Heart left ventricle (tissue), 16 donors: ENCODE results near the gene PDZD4. TPM values are rescaled to one million over a fixed set of nuclear protein-coding genes. Genes with fewer than 3 reads are reported as not detected.

Experiments used
- ATAC-seq, 4 donors: fragments of 200-7000 bp; cut with Tn5 transposase; one replicate each; pipeline ENCODE4 v1.9.1; 2020 to 2022; ENCODE audit warnings: moderate library complexity in 4 of 4, mild to moderate bottlenecking in 3 of 4, moderate number of reproducible peaks in 1 of 4
- DNase-seq, 5 donors: peaks; one replicate each; pipeline ENCODE4 v3.0.0-alpha.2; 2020
- H3K27ac ChIP-seq, 12 donors: fragments of 200-600 bp; sonication (generic) in 4 of 12; one replicate each; pipeline versions ENCODE4 v1.5.0 to v1.8.0; 2016 to 2022; ENCODE audit warnings: mild to moderate bottlenecking in 2 of 12
- H3K27me3 ChIP-seq, 9 donors: fragments of 200-600 bp; sonication (generic) in 2 of 9; one replicate each; pipeline versions ENCODE4 v1.5.1 to v1.8.0; 2016 to 2022; ENCODE audit warnings: mild to moderate bottlenecking in 3 of 9
- H3K36me3 ChIP-seq, 9 donors: fragments of 200-600 bp; sonication (generic) in 2 of 9; one replicate each; pipeline versions ENCODE4 v1.5.0 to v1.8.0; 2018 to 2022; ENCODE audit warnings: mild to moderate bottlenecking in 2 of 9
- H3K4me1 ChIP-seq, 12 donors: fragments of 200-600 bp; sonication (generic) in 4 of 12; one replicate each; pipeline versions ENCODE4 v1.5.0 to v1.8.0; 2016 to 2022; ENCODE audit warnings: mild to moderate bottlenecking in 3 of 12
- H3K4me3 ChIP-seq, 12 donors: fragments of 200-600 bp; sonication (generic) in 4 of 12; one replicate each; pipeline versions ENCODE4 v1.5.0 to v1.8.0; 2017 to 2022; ENCODE audit warnings: mild to moderate bottlenecking in 9 of 12, moderate library complexity in 4 of 12
- H3K9me3 ChIP-seq, 12 donors: fragments of 200-600 bp; sonication (generic) in 4 of 12; one replicate each; pipeline versions ENCODE4 v1.5.0 to v1.8.0; 2016 to 2022; ENCODE audit warnings: mild to moderate bottlenecking in 1 of 12
- POLR2A ChIP-seq, 2 donors: fragments of 450-650 bp; IDR thresholded peaks; one replicate each; pipeline ENCODE4 v1.6.1; 2017; ENCODE audit warnings: antibody characterized with exemption in 2 of 2, mild to moderate bottlenecking in 2 of 2, moderate library complexity in 2 of 2
- WGBS, 4 donors: extraction: QIAGEN DNeasy Blood & Tissue Kit in 2 of 4; methylation state at CpG; one replicate each; pipeline versions ENCODE4 v1.1.5 to v1.1.7; 2013 to 2018; 5-methylcytosine and 5-hydroxymethylcytosine counted together
- intact Hi-C, 10 donors: fragments of 100-400 bp; cut with DNase I; formaldehyde crosslinking; loops; one replicate each; pipeline versions ENCODE4 v1.11.1 to v1.14.2; 2022
- polyA plus RNA-seq, 2 donors: library from polyadenylated mRNA; stranded (reverse); fragments of 200-250 nt; gene quantifications; one replicate each; pipeline ENCODE4 v1.2.3, GENCODE V29; 2013
- total RNA-seq, 9 donors: library from RNA; depleted of rRNA in 2 of 9; stranded (reverse); fragments of >200 nt in 2 of 9; fragmentation: NEBNext Ultra II Directional in 3 of 9; extraction: Animal tissue kit (Norgen Biotek cat#: 25700) in 3 of 9; gene quantifications; one replicate each; pipeline versions ENCODE4 v1.1.0 to v1.2.4, GENCODE V29; 2016 to 2023
- TF ChIP-seq, protein P1 (sequence below), 12 donors: fragments of 200-600 bp; sonication (generic) in 4 of 12; IDR thresholded peaks; one replicate each; pipeline versions ENCODE4 v1.5.0 to v1.8.0; 2018 to 2022; ENCODE audit warnings: antibody characterized with exemption in 12 of 12, mild to moderate bottlenecking in 5 of 12
- donor health status: ischemic (EF 13 %, LVEDD 7.1; RV severe dilation, severe dysfunction).
- donor health status: healthy with polysubstance abuse.
- donor health status: DM: no; HTN: yes; CAD: no.
- donor health status: DM: no; HTN: no; CAD: no.
- donor health status: ischemic (EF 25% LVEDD 6.9; RV normal size, moderate dysfunction).
- donor health status: ischemic (EF 25% LVEDD 5.7; RV mildly dilated, moderate dysfunction).
- donor health status: healthy.
- donor health status: DM: yes; HTN: yes; CAD: no.
- donor health status: ischemic (EF 35%, LVEDD 5.7; RV mildly dilated, moderate dysfunction).
- donor health status: nonischemic (EF 11% LVEDD 7.7; RV severe dilation, severe dysfunction).
- donor health status: DM: yes; HTN: yes; CAD: no.
- donor health status: PGD.
- donor health status: ischemic (EF 29% LVEDD 5.4; RV normal size, mild dysfunction).
- donor health status: nonischemic (EF 23%, LVEDD 6.1; RV moderate dilation, normal function).

The PDZD4 gene
- total and polyA plus RNA-seq, 11 donors: 1.7 to 4.0 (median 2.4) TPM

DNA sequence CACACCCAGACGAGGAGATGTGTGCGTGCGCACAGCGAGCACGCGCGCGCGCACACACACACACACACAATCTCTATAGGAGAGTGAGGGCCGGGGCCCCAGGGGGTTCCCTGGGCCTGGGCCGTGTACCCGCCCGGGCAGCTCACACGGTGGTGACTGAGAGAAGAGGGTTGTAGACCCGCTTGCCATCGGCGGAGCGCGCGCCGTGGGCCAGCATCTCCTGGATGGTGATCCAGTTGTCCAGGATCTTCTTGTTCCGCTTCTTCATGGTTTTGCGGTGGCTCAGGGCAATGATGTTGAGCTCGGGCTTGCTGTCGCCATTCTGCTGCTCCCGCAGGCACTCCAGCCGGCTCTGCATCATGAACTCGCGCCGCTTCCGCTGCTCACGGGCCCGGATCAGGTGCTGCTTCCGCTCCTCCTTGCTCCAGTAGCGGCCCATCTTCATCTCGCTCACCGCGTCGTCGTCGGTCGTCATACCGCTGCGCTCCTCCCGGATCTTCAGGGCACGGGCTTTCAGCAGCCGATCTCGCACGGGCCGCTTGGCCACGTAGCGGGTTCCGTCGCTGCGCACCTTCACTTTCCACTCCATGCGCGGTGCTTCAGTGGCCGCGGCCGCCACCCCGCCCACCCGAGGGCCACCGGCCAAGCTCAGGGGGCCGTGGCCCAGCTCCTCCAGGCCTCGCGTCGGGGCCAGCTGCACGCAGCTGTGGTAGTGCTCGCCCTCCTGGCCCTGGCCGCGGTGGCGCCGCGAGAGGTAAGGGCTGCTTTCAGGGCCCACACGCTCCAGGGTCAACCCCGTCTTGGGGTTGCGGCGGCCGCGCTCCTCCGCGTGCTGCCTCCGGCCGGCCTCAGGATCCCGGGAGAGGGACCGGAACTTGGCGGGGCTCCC, 26.9 kb downstream of the PDZD4 start:
- 94 to 97% (median 95%) methylated on average over 71 to 87 of the region's 87 CpGs for WGBS, 4 donors
- intact Hi-C loops: no loop called here
- H3K27me3 ChIP-seq: no peaks in the 10 kb centered on the region
- peaks cover 0 to 9% (median 3%) of the 10 kb centered on the region in 9 donors for H3K36me3 ChIP-seq
- no peaks in the 10 kb centered on the region for H3K4me1 ChIP-seq
- ATAC-seq: no peak
- no peak overlapping the region for H3K27ac ChIP-seq
- TF ChIP-seq, protein P1, sequence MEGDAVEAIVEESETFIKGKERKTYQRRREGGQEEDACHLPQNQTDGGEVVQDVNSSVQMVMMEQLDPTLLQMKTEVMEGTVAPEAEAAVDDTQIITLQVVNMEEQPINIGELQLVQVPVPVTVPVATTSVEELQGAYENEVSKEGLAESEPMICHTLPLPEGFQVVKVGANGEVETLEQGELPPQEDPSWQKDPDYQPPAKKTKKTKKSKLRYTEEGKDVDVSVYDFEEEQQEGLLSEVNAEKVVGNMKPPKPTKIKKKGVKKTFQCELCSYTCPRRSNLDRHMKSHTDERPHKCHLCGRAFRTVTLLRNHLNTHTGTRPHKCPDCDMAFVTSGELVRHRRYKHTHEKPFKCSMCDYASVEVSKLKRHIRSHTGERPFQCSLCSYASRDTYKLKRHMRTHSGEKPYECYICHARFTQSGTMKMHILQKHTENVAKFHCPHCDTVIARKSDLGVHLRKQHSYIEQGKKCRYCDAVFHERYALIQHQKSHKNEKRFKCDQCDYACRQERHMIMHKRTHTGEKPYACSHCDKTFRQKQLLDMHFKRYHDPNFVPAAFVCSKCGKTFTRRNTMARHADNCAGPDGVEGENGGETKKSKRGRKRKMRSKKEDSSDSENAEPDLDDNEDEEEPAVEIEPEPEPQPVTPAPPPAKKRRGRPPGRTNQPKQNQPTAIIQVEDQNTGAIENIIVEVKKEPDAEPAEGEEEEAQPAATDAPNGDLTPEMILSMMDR (IDR thresholded peaks at IDR 0.05): no peak
- TF ChIP-seq POLR2A (IDR thresholded peaks at IDR 0.05): no peak
- peaks cover 0 to 11% (median 0%) of the 10 kb centered on the region in 12 donors for H3K9me3 ChIP-seq
- DNase-seq: no peak
- H3K4me3 ChIP-seq: no peak overlapping the region

- H3K27me3 ChIP-seq: no peaks in the 10 kb centered on the region
- intact Hi-C loops: no loop called here
- no peaks in the 10 kb centered on the region for H3K4me1 ChIP-seq
- no peak for DNase-seq
- WGBS, 4 donors: 73 to 84% (median 81%) methylated on average over 14 of the region's 14 CpGs
- no peak overlapping the region for H3K4me3 ChIP-seq
- TF ChIP-seq, protein P1 (IDR thresholded peaks at IDR 0.05): no peak
- no peak for TF ChIP-seq POLR2A (IDR thresholded peaks at IDR 0.05)
- peaks cover 0 to 18% (median 0%) of the 10 kb centered on the region in 12 donors for H3K9me3 ChIP-seq
- H3K27ac ChIP-seq: no peak overlapping the region
- peaks cover 0 to 16% (median 9%) of the 10 kb centered on the region in 9 donors for H3K36me3 ChIP-seq
- no peak for ATAC-seq
Observed at GRCh38 chrX:153802513-153803045, 27.8 kb downstream of the PDZD4 start.

DNA sequence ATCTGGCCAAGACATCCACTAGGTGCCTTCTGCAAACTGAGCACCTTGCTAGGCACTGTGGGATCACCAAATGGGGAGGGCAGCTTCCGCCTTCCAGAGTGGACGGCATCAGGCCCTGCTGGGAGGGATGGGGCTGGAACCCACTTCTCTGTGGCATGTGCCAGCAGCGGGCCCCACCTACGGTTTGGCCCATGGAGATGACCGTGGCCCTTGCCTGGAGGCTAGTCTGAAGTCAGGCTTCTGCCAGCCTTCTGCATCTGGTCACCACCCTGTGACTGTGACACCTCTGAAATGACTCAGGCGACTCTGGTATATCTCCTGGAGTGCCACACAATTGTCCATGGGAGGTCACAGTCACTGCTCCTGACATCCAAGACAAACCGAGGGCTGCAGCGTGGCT, 28.7 kb downstream of the PDZD4 start:
- WGBS, 4 donors: 91 to 95% (median 92%) methylated on average over 6 to 8 of the region's 8 CpGs
- H3K9me3 ChIP-seq: peaks cover 0 to 18% (median 0%) of the 10 kb centered on the region in 12 donors
- TF ChIP-seq POLR2A (IDR thresholded peaks at IDR 0.05): no peak
- TF ChIP-seq, protein P1 (IDR thresholded peaks at IDR 0.05): no peak
- no peaks in the 10 kb centered on the region for H3K27me3 ChIP-seq
- intact Hi-C loops: no loop called here
- H3K4me3 ChIP-seq: no peak overlapping the region
- H3K27ac ChIP-seq: no peak overlapping the region
- DNase-seq (no peak), ATAC-seq (no peak)
- H3K36me3 ChIP-seq: peaks cover 0 to 24% (median 9%) of the 10 kb centered on the region in 9 donors
- H3K4me1 ChIP-seq: no peaks in the 10 kb centered on the region

DNA sequence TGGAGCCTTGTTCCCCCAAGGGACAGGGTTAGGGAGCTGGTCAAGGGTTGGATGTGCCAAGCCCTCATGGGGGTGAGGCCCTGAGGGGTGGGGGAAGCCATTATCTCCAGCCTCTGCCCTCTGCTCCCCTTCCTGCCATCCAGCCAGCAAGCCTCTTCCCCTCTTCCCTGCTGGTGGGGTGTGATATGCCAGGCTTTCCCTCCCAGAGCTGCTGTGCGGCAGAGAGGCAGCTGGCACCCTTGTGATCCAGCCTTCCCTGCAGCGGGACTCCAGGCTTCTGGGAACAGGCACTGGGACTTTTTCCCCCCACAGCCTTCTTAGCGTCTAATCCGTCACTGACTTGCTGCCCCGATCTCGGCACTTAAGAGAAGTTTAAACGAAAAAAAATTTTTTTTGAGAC, 29.6 kb downstream of the PDZD4 start:
- ATAC-seq (peak in 1 of 4 donors; percentile 19), DNase-seq (no peak)
- Histone ChIP-seq H3K27me3 (no peaks in the 10 kb centered on the region), H3K4me1 (peaks cover 0 to 8% (median 4%) of the 10 kb centered on the region in 12 donors), H3K9me3 (peaks cover 0 to 18% (median 0%) of the 10 kb centered on the region in 12 donors), H3K27ac (peak overlapping the region in 3 of 12 donors; percentile 13 to 60 (median 50)), H3K4me3 (no peak overlapping the region), H3K36me3 (peaks cover 0 to 25% (median 9%) of the 10 kb centered on the region in 9 donors)
- 77 to 92% (median 85%) methylated on average over 7 of the region's 7 CpGs for WGBS, 4 donors
- intact Hi-C loops: no loop called here
- no peak for TF ChIP-seq POLR2A (IDR thresholded peaks at IDR 0.05)
- TF ChIP-seq, protein P1 (IDR thresholded peaks at IDR 0.05): no peak
